Tibial artery (tissue), 4 donors: ENCODE data around the gene AQP7.
"Not testable (repeated sequence)": the region's sequence is repeated elsewhere in the genome, so short reads cannot be mapped to it uniquely, and the experiment has no call there.

ENCODE experiments used
- DNase-seq, 2 donors: peaks; one replicate each; pipeline ENCODE4 v3.0.0-alpha.2; 2019
- H3K27ac ChIP-seq, 2 donors: fragments of 200-600 bp; sonication (generic) in 1 of 2; 1 replicate in 1 of 2; 2 replicates in 1 of 2; pipeline ENCODE4 v1.5.1; 2018 to 2019; ENCODE audit warnings: mild to moderate bottlenecking in 1 of 2
- H3K27me3 ChIP-seq, 2 donors: fragments of 200-600 bp; sonication (generic) in 1 of 2; one replicate each; pipeline versions ENCODE4 v1.5.1 to v1.6.0; 2016 to 2019
- H3K36me3 ChIP-seq, 3 donors: fragments of 200-600 bp; sonication (generic) in 2 of 3; one replicate each; pipeline ENCODE4 v1.5.1; 2016 to 2019; ENCODE audit warnings: mild to moderate bottlenecking in 2 of 3
- H3K4me1 ChIP-seq, 4 donors: fragments of 200-600 bp; sonication (generic) in 2 of 4; 1 replicate in 3 of 4; 2 replicates in 1 of 4; pipeline ENCODE4 v1.5.1; 2016 to 2019
- H3K4me3 ChIP-seq, 2 donors: fragments of 200-600 bp; sonication (generic) in 1 of 2; 1 replicate in 1 of 2; 2 replicates in 1 of 2; pipeline ENCODE4 v1.5.1; 2018 to 2019; ENCODE audit warnings: mild to moderate bottlenecking in 2 of 2
- H3K9me3 ChIP-seq, 3 donors: fragments of 200-600 bp; sonication (generic) in 1 of 3; one replicate each; pipeline ENCODE4 v1.5.1; 2016 to 2019
- CTCF ChIP-seq, 2 experiments: fragments of 200-600 bp in 1 of 2; fragments of 450-650 bp in 1 of 2; IDR thresholded peaks; one replicate each; pipeline ENCODE4 v1.5.1; 2017 to 2019; ENCODE audit warnings: antibody characterized with exemption in 2 of 2, mild to moderate bottlenecking in 1 of 2, moderate library complexity in 1 of 2
- intact Hi-C: fragments of 100-400 bp; cut with DNase I; formaldehyde crosslinking; loops from one replicate; pipeline ENCODE4 v1.15.0; 2023; ENCODE audit warnings: low total_unique reads

AQP7 gene

GRCh38 chr9:33374190-33374589 is 28.2 kb downstream of the AQP7 start:
- Histone ChIP-seq H3K27me3 (no peaks in the 10 kb centered on the region), H3K9me3 (no peaks in the 10 kb centered on the region), H3K36me3 (peaks cover 20 to 38% (median 22%) of the 10 kb centered on the region in 3 donors), H3K27ac (no peak overlapping the region), H3K4me3 (no peak overlapping the region), H3K4me1 (peaks cover 0 to 6% (median 0%) of the 10 kb centered on the region in 4 donors)
- TF ChIP-seq CTCF (IDR thresholded peaks at IDR 0.05): no peak
- intact Hi-C loops: loop anchor here (5.0 kb wide), 1 partner anchor 93 kb away; no protein-coding TSS in a partner anchor
- DNase-seq: no peak

GRCh38 chr9:33372900-33373299 is 29.5 kb downstream of the AQP7 start:
- DNase-seq: no peak
- TF ChIP-seq CTCF (IDR thresholded peaks at IDR 0.05): no peak
- H3K4me3 ChIP-seq: no peak overlapping the region
- no peaks in the 10 kb centered on the region for H3K9me3 ChIP-seq
- peaks cover 31 to 50% (median 34%) of the 10 kb centered on the region in 3 donors for H3K36me3 ChIP-seq
- no peaks in the 10 kb centered on the region for H3K27me3 ChIP-seq
- H3K27ac ChIP-seq: no peak overlapping the region
- H3K4me1 ChIP-seq: peaks cover 0 to 6% (median 0%) of the 10 kb centered on the region in 4 donors
- intact Hi-C loops: loop anchor here (5.0 kb wide), 1 partner anchor 94 kb away; no protein-coding TSS in a partner anchor

- no peak for TF ChIP-seq CTCF (IDR thresholded peaks at IDR 0.05)
- intact Hi-C loops: no loop called here
- H3K27me3 ChIP-seq: no peaks in the 10 kb centered on the region
- H3K36me3 ChIP-seq: peaks cover 67 to 88% (median 67%) of the 10 kb centered on the region in 3 donors
- H3K4me1 ChIP-seq: no peaks in the 10 kb centered on the region
- no peaks in the 10 kb centered on the region for H3K9me3 ChIP-seq
- no peak overlapping the region for H3K27ac ChIP-seq
- no peak overlapping the region for H3K4me3 ChIP-seq
- DNase-seq: no peak
Measured at GRCh38 chr9:33366979-33367480, 35.3 kb downstream of the AQP7 start.

GRCh38 chr9:33364814-33365213 is 37.6 kb downstream of the AQP7 start:
- H3K27me3 ChIP-seq, H3K4me1 ChIP-seq, H3K9me3 ChIP-seq, H3K4me3 ChIP-seq, intact Hi-C loops, DNase-seq, H3K27ac ChIP-seq: not testable (repeated sequence)
- H3K36me3 ChIP-seq: peaks cover 47 to 72% (median 48%) of the 10 kb centered on the region in 3 donors

- intact Hi-C loops: no loop called here
Measured at GRCh38 chr9:33364127-33364526, 38.2 kb downstream of the AQP7 start.

GRCh38 chr9:33358641-33359040 is 43.7 kb downstream of the AQP7 start:
- H3K9me3 ChIP-seq, H3K27me3 ChIP-seq, DNase-seq, H3K4me1 ChIP-seq, intact Hi-C loops, H3K4me3 ChIP-seq, H3K27ac ChIP-seq: not testable (repeated sequence)
- peaks cover 0 to 48% (median 7%) of the 10 kb centered on the region in 3 donors for H3K36me3 ChIP-seq

More at GRCh38 chr9:33364127-33364526, 38.2 kb downstream of the AQP7 start:
- Histone ChIP-seq H3K27me3 (no peaks in the 10 kb centered on the region), H3K4me3 (no peak overlapping the region), H3K4me1 (no peaks in the 10 kb centered on the region), H3K9me3 (no peaks in the 10 kb centered on the region), H3K27ac (no peak overlapping the region), H3K36me3 (peaks cover 44 to 66% (median 47%) of the 10 kb centered on the region in 3 donors)
- no peak for TF ChIP-seq CTCF (IDR thresholded peaks at IDR 0.05)
- DNase-seq: no peak

GRCh38 chr9:33355933-33356332 is 46.4 kb downstream of the AQP7 start:
- H3K27ac ChIP-seq: no peak overlapping the region

More at GRCh38 chr9:33355933-33356332, 46.4 kb downstream of the AQP7 start:
- DNase-seq: no peak
- no peaks in the 10 kb centered on the region for H3K9me3 ChIP-seq
- no peaks in the 10 kb centered on the region for H3K27me3 ChIP-seq
- no peak for TF ChIP-seq CTCF (IDR thresholded peaks at IDR 0.05)
- H3K4me1 ChIP-seq: peaks cover 0 to 1% (median 0%) of the 10 kb centered on the region in 4 donors
- H3K36me3 ChIP-seq: peaks cover 7 to 45% (median 8%) of the 10 kb centered on the region in 3 donors
- H3K4me3 ChIP-seq: no peak overlapping the region
- intact Hi-C loops: no loop called here
